ENCODE measurements around the gene DOCK3.

DOCK3 gene

GRCh38 chr3:50674349-50675178, at the start of gene DOCK3:
DOCK3 (plus strand) TSS chr3:50674927; CDS start chr3:50675264, 337 bp downstream.
- DNase-seq = peak; percentile 69

GRCh38 chr3:50625231-50626182, 49.2 kb upstream of the DOCK3 start:
- DNase-seq = no peak

- no peak for DNase-seq
These were observed 48.3 kb upstream of the DOCK3 start for GRCh38 chr3:50626401-50626800.

- DNase-seq = peak; percentile 54
These were observed 47.2 kb upstream of the DOCK3 start for GRCh38 chr3:50627407-50628051.

GRCh38 chr3:50628601-50629000, 46.1 kb upstream of the DOCK3 start:
- no peak for DNase-seq

GRCh38 chr3:50630394-50630793, 44.3 kb upstream of the DOCK3 start:
- DNase-seq = no peak

- no peak for DNase-seq
These were observed 43.9 kb upstream of the DOCK3 start for GRCh38 chr3:50630877-50631276.

- DNase-seq = no peak
These were observed 42.3 kb upstream of the DOCK3 start for GRCh38 chr3:50632450-50632849.

- DNase-seq = no peak
These were observed 41.4 kb upstream of the DOCK3 start for GRCh38 chr3:50633230-50633790.

GRCh38 chr3:50635066-50635465, 39.7 kb upstream of the DOCK3 start:
- no peak for DNase-seq

- no peak for DNase-seq
These were observed 37.7 kb upstream of the DOCK3 start for GRCh38 chr3:50637011-50637410.

GRCh38 chr3:50637945-50638344, 36.8 kb upstream of the DOCK3 start:
- no peak for DNase-seq

GRCh38 chr3:50639055-50639494, 35.7 kb upstream of the DOCK3 start:
- DNase-seq = no peak

GRCh38 chr3:50642382-50642781, 32.3 kb upstream of the DOCK3 start:
- no peak for DNase-seq

GRCh38 chr3:50644561-50644960, 30.2 kb upstream of the DOCK3 start:
- no peak for DNase-seq

GRCh38 chr3:50645378-50645777, 29.3 kb upstream of the DOCK3 start:
- no peak for DNase-seq

GRCh38 chr3:50648313-50648712, 26.4 kb upstream of the DOCK3 start:
- DNase-seq = no peak

- DNase-seq = no peak
These were observed 25.8 kb upstream of the DOCK3 start for GRCh38 chr3:50648944-50649343.

- DNase-seq = no peak
These were observed 25.2 kb upstream of the DOCK3 start for GRCh38 chr3:50649451-50649931.

- DNase-seq = no peak
These were observed 24.7 kb upstream of the DOCK3 start for GRCh38 chr3:50650018-50650417.

GRCh38 chr3:50651445-50651844, 23.3 kb upstream of the DOCK3 start:
- no peak for DNase-seq

- DNase-seq = no peak
These were observed 22.7 kb upstream of the DOCK3 start for GRCh38 chr3:50651920-50652529.
